ENCODE data around the gene GNB1.
A peak's percentile ranks its signal among the peaks of the same experiment; 100 is the strongest.
"Not testable (repeated sequence)": the region's sequence is repeated elsewhere in the genome, so short reads cannot be mapped to it uniquely, and the experiment has no call there.

Gene GNB1

DNA sequence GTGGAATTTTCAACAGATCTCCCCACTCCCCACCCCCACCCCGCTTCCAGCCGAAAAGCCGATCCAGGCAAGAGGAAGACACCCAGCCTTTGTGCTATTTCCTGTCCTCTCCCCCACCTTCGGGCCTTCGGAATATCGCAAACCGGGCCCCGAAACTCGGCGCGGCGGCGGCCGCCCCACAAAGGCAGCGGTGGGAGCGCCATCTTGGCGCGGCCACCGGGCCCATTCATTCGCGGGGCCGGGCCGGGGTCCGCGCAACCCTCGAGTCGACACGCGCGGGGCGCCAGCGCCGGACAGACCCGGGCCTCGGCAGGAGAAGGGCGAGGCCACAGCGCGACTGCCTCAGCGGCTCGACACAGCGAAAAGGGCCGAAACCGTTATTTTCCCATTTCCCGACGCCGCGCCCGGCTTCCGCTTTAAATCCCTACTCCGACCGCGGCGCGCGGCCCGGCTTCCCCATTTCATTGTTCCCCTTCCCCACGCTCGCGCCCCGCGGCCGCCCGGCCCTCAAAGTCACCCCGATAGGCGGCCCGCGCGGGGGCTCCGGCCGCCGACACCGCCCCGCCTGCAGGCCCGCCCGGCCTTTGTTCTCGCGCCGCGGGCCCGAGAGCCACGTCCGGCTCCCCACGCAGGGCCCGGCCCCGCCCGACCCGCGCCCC is 911 bp downstream of the GNB1 start:
- Histone ChIP-seq H3K27ac (peak overlapping the region; percentile 92), H3K9me3 (ENCODE audit: low read depth, low read length) (no peaks in the 10 kb centered on the region), H3K4me3 (peak overlapping the region; percentile 90), H3K9ac (ENCODE audit: insufficient read length) (peak overlapping the region; percentile 92), H3K36me3 (ENCODE audit: insufficient read depth, low read length) (peaks cover 16% of the 10 kb centered on the region)
- no peak for DNase-seq (ENCODE audit: low read depth, low spot score)
- TF ChIP-seq POLR2AphosphoS5 (IDR thresholded peaks at IDR 0.05; ENCODE audit: borderline replicate concordance, low read depth, low read length) (peak; percentile 28; the same call in 1 of the 2 replicates), EZH2 (IDR thresholded peaks at IDR 0.05) (no peak)

DNA sequence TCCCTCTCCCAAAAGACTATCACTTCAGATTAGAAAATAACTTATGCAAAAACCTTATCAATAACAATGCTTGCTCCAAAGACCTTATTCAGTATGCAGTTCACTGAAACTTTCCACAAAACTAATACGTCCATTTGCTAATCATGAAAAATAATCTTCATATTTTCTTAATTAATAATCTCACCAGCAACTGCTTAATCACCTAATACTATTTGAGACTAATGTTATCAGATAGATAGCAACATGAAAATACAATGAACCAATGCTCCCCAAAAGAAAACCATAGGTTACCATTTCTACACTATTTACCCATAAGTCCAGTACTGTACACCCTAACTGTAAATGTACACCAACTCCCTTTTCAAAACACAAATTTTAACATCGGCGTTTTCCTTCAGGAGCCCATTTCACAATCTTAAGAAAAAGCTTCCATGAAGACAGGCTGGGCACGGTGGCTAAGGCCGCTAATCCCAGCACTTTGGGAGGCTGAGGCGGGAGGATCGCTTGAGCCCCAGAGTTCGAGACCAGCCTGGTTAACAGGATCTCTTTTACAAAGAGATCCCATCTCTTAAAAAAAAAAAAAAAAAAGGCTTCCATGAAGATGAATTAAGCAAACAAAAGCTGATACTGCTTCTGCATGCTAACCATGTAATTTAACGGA is 1.7 kb downstream of the GNB1 start:
- no peak for DNase-seq (ENCODE audit: low read depth, low spot score)
- Histone ChIP-seq H3K4me3 (peak overlapping the region; percentile 90), H3K9ac (ENCODE audit: insufficient read length) (peak overlapping the region; percentile 92), H3K9me3 (ENCODE audit: low read depth, low read length) (no peaks in the 10 kb centered on the region), H3K36me3 (ENCODE audit: insufficient read depth, low read length) (peaks cover 22% of the 10 kb centered on the region), H3K27ac (peak overlapping the region; percentile 92)
- no peak for TF ChIP-seq POLR2AphosphoS5 (IDR thresholded peaks at IDR 0.05; ENCODE audit: borderline replicate concordance, low read depth, low read length)
- no peak for TF ChIP-seq EZH2 (IDR thresholded peaks at IDR 0.05)
- no peak for TF ChIP-seq FOXP2 (optimal IDR thresholded peaks at IDR 0.05; ENCODE audit: control extremely low read depth, extremely low read length, insufficient read depth)

DNA sequence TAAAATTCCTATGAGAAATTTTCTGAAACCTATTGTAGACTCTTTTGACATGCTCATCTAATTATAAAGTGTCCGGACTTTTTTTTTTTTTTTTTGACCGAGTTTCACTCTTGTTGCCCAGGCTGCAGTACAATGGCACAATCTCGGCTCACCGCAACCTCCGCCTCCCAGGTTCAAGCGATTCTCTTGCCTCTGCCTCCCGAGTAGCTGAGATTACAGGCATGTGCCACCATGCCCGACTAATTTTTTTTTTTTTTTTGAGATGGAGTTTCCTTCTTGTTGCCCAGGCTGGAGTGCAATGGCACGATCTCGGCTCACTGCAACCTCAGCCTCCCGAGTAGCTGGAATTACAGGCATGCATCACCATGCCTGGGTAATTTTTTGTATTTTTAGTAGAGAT is 7.0 kb downstream of the GNB1 start:
- not testable (repeated sequence) for DNase-seq (ENCODE audit: low read depth, low spot score); H3K9me3 ChIP-seq (ENCODE audit: low read depth, low read length); H3K4me3 ChIP-seq; H3K9ac ChIP-seq (ENCODE audit: insufficient read length)
- peak overlapping the region; percentile 37; the same call in 1 of the 2 replicates for H3K27ac ChIP-seq
- peaks cover 44% of the 10 kb centered on the region for H3K36me3 ChIP-seq (ENCODE audit: insufficient read depth, low read length)

DNA sequence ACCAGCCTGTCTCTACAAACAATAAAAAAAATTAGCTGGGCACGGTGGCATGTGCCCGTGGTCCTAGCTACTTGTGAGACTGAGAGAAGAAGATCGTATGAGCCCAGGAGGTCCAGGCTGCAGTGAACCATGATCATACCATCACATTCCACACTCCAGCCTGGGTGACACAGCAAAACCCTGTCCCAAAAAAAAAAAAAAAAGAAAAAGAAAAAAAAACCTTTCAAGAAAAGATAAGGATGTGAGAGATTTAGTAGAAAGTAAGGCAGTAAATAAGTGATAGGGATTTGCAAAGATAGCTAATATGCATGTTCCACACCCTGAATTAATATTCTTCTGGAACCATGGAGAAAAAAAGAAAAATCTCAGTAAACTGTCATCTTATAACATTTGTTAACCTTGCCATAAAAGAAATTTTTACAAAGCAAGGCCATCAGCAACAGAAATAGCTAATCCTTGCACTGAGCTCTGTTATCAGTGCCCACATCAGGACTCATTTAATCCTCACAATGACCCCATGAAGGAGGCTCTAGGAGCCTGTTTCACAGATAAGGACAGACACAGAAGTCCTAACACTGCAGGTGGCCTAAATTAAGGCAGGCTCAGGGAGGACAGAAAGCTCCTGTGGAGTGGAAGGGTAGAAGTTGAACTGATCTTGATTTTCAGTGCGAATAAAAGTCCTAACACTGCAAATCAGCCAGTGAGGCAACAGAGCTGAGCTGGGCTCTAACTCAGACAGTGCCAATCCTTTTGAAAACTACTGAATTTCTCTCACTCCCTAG is 7.6 kb downstream of the GNB1 start:
- peak overlapping the region; percentile 37; the same call in 1 of the 2 replicates for H3K27ac ChIP-seq

DNA sequence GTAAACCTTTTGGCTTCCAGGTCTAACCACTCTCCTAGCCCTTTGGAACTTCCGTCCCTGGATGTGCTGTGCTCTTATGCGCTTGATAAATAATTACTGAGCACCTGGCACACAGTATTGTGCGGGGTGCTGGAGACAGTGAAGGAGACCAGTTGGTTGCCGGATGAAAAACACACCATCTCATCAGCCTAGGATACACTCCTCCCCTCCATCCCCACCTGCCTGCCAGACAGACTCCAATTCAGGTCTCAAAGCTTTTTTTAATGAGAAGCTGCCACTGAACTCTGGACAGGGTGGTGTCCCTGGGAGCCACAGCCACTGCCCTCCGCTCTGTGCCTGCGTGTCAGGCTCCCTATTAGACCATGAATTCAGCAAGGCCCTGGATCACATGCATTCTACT is 9.2 kb downstream of the GNB1 start:
- no peak overlapping the region for H3K4me3 ChIP-seq
- H3K36me3 ChIP-seq (ENCODE audit: insufficient read depth, low read length), result peaks cover 49% of the 10 kb centered on the region
- DNase-seq (ENCODE audit: low read depth, low spot score), result no peak
- TF ChIP-seq FOXP2 (optimal IDR thresholded peaks at IDR 0.05; ENCODE audit: control extremely low read depth, extremely low read length, insufficient read depth) (no peak), POLR2AphosphoS5 (IDR thresholded peaks at IDR 0.05; ENCODE audit: borderline replicate concordance, low read depth, low read length) (no peak), EZH2 (IDR thresholded peaks at IDR 0.05) (no peak)
- no peak overlapping the region for H3K27ac ChIP-seq
- no peaks in the 10 kb centered on the region for H3K9me3 ChIP-seq (ENCODE audit: low read depth, low read length)
- no peak overlapping the region for H3K9ac ChIP-seq (ENCODE audit: insufficient read length)

More for the DNA sequence above, 7.6 kb downstream of the GNB1 start:
- peaks cover 47% of the 10 kb centered on the region for H3K36me3 ChIP-seq (ENCODE audit: insufficient read depth, low read length)
- no peak overlapping the region for H3K9ac ChIP-seq (ENCODE audit: insufficient read length)
- TF ChIP-seq POLR2AphosphoS5 (IDR thresholded peaks at IDR 0.05; ENCODE audit: borderline replicate concordance, low read depth, low read length) (no peak), EZH2 (IDR thresholded peaks at IDR 0.05) (no peak), FOXP2 (optimal IDR thresholded peaks at IDR 0.05; ENCODE audit: control extremely low read depth, extremely low read length, insufficient read depth) (no peak)
- H3K4me3 ChIP-seq, result no peak overlapping the region
- no peaks in the 10 kb centered on the region for H3K9me3 ChIP-seq (ENCODE audit: low read depth, low read length)
- no peak for DNase-seq (ENCODE audit: low read depth, low spot score)

DNA sequence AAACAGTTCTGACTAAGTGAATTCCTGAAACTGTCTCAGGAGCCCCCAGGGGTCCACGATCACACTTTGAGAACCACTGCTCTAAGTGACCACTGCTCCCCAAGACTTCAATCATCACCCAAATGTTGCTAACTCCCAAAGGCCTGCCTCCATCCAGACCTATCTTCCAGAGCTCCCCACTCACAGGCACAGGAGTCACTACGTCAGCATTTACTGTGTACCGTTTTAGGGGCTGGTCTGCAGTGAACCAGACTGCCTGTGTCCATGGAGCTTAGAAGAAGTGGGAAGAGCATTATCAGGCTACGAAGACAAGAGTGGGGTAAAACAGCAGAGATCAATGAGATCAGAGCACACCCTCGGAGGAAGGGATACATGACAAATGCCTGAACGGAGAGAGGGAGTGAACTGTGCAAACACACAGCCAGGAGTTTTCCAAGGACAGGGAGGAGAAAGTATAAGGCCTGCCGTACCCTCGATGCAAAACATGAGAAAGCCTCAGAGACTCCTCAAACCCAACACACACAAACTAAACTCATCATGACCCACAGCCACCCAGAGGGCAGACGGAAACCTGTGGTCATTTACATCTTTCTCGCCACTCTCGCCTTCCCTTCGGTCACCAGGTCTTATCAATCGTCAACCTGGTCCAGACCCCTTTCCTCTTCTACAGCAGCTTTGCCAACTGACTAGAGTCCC is 10.1 kb downstream of the GNB1 start:
- TF ChIP-seq FOXP2 (optimal IDR thresholded peaks at IDR 0.05; ENCODE audit: control extremely low read depth, extremely low read length, insufficient read depth), result no peak
- TF ChIP-seq EZH2 (IDR thresholded peaks at IDR 0.05), result no peak
- TF ChIP-seq POLR2AphosphoS5 (IDR thresholded peaks at IDR 0.05; ENCODE audit: borderline replicate concordance, low read depth, low read length), result no peak
- Histone ChIP-seq H3K27ac (0 out of 2 replicates have a peak overlapping the region, but pooled peaks have one; percentile 13), H3K36me3 (ENCODE audit: insufficient read depth, low read length) (peaks cover 54% of the 10 kb centered on the region), H3K9ac (ENCODE audit: insufficient read length) (no peak overlapping the region), H3K4me3 (no peak overlapping the region), H3K9me3 (ENCODE audit: low read depth, low read length) (no peaks in the 10 kb centered on the region)
- no peak for DNase-seq (ENCODE audit: low read depth, low spot score)

DNA sequence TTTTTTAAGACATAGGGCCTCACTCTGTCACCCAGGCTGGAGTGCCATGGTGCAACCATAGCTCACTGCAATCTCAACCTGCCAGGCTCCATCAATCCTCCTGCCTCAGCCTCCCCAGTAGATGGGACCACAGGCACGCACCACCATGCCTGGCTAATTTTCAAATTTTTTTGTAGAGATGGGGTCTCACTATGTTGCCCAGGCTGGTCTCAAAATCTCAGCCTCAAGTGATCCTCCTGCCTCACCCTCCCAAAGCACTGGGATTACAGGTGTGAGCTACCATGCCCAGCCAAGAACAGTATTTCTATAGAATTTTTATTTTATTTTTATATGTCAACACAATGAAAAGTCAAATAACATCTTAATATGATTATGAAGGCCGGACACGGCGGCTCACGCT is 10.9 kb downstream of the GNB1 start:
- Histone ChIP-seq H3K4me3 (no peak overlapping the region), H3K36me3 (ENCODE audit: insufficient read depth, low read length) (peaks cover 63% of the 10 kb centered on the region), H3K9me3 (ENCODE audit: low read depth, low read length) (no peaks in the 10 kb centered on the region; the same call in 1 of the 2 replicates), H3K27ac (no peak overlapping the region), H3K9ac (ENCODE audit: insufficient read length) (no peak overlapping the region)
- no peak for DNase-seq (ENCODE audit: low read depth, low spot score)
- TF ChIP-seq EZH2 (IDR thresholded peaks at IDR 0.05) (no peak), FOXP2 (optimal IDR thresholded peaks at IDR 0.05; ENCODE audit: control extremely low read depth, extremely low read length, insufficient read depth) (no peak), POLR2AphosphoS5 (IDR thresholded peaks at IDR 0.05; ENCODE audit: borderline replicate concordance, low read depth, low read length) (no peak)

DNA sequence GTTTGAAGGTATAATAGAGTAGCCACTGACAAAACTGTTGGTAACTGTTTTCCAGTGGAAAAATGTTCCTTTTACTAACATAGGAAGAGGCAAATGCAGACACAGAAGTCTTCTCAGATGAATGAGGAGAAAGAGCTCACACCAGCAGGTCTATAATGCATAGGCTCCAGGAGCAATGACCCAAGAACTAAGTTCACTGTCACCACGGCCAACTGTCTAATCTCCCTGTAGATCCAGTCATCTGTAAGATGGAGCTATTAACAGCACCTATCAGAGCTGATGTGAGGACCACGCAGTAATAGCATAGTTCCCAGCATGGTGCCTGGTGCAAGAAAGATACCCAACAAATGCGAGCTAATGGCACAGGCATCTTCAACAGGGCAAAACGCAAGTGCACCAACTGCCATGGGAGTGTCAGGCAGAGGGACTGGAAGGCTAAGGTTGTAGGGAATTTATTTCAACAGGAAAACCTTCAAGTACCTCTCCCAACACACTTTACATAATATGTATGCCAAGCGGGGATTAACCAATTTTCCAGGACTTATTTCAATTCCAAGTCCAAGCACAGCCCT is 12.9 kb downstream of the GNB1 start:
- H3K27ac ChIP-seq, result no peak overlapping the region
- no peak for TF ChIP-seq EZH2 (IDR thresholded peaks at IDR 0.05)
- no peak for TF ChIP-seq POLR2AphosphoS5 (IDR thresholded peaks at IDR 0.05; ENCODE audit: borderline replicate concordance, low read depth, low read length)
- TF ChIP-seq FOXP2 (optimal IDR thresholded peaks at IDR 0.05; ENCODE audit: control extremely low read depth, extremely low read length, insufficient read depth), result no peak
- H3K9ac ChIP-seq (ENCODE audit: insufficient read length), result no peak overlapping the region
- H3K4me3 ChIP-seq, result no peak overlapping the region
- DNase-seq (ENCODE audit: low read depth, low spot score), result no peak
- H3K9me3 ChIP-seq (ENCODE audit: low read depth, low read length), result no peaks in the 10 kb centered on the region; the same call in 1 of the 2 replicates
- peaks cover 74% of the 10 kb centered on the region for H3K36me3 ChIP-seq (ENCODE audit: insufficient read depth, low read length)
